CD4-positive, alpha-beta T cell (primary cell): ENCODE data around the gene RAB7B. TPM values are rescaled to one million over a fixed set of nuclear protein-coding genes. Genes with fewer than 3 reads are reported as not detected.

Experiments used
- ATAC-seq: fragments of 200-7000 bp; cut with Tn5 transposase; one replicate; pipeline ENCODE4 v1.10.0; 2022; ENCODE audit warnings: mild to moderate bottlenecking; ENCODE audit not compliant: poor library complexity
- CTCF ChIA-PET: fragments of 350-600 bp; sonication (Branson Sonifier 250); formaldehyde crosslinking; loops from one replicate; lab custom pipeline; 2021; ENCODE audit warnings: antibody characterized with exemption, inconsistent platforms; lab: Charles Lee
- POLR2A ChIA-PET: fragments of 350-600 bp; sonication (Branson Sonifier 250); formaldehyde crosslinking; loops from one replicate; lab custom pipeline; 2021; ENCODE audit warnings: antibody characterized with exemption, inconsistent platforms; lab: Charles Lee
- DNase-seq, 14 experiments: peaks; one replicate each; pipeline ENCODE4 v3.0.0-alpha.2; 2013 to 2020; ENCODE audit warnings: mixed read lengths in 2 of 14
- H3K27ac ChIP-seq, 2 donors: one replicate each; pipeline versions ENCODE4 v1.5.1 to v1.7.0; 2013; ENCODE audit warnings: low read length in 2 of 2, low read depth in 1 of 2, mild to moderate bottlenecking in 1 of 2
- H3K27me3 ChIP-seq, 2 experiments: 1 replicate in 1 of 2; 2 replicates in 1 of 2; pipeline versions ENCODE4 v1.6.1 to v1.7.0; 2013; ENCODE audit warnings: low read length in 2 of 2, control low read depth in 1 of 2, mild to moderate bottlenecking in 1 of 2, moderate library complexity in 1 of 2; ENCODE audit not compliant: insufficient read depth in 2 of 2, control insufficient read depth in 1 of 2
- H3K36me3 ChIP-seq: one replicate; pipeline ENCODE4 v1.6.1; 2013; ENCODE audit warnings: low read length, control low read depth; ENCODE audit not compliant: insufficient read depth
- H3K4me1 ChIP-seq: one replicate; pipeline ENCODE4 v1.6.1; 2013; ENCODE audit warnings: low read length, control low read depth; ENCODE audit not compliant: insufficient read depth
- H3K4me3 ChIP-seq: one replicate; pipeline ENCODE4 v1.5.1; 2013; ENCODE audit warnings: mild to moderate bottlenecking, low read length, moderate library complexity
- H3K9me3 ChIP-seq, 2 experiments: 1 replicate in 1 of 2; 2 replicates in 1 of 2; pipeline versions ENCODE4 v1.6.1 to v1.7.0; 2013; ENCODE audit warnings: low read length in 2 of 2, mild to moderate bottlenecking in 2 of 2, control low read depth in 1 of 2, moderate library complexity in 1 of 2; ENCODE audit not compliant: control insufficient read depth in 1 of 2, insufficient read depth in 1 of 2
- H3K27ac Mint-ChIP-seq: one replicate; pipeline ENCODE4 v1.8.0; 2020; ENCODE audit warnings: mixed read lengths
- H3K27me3 Mint-ChIP-seq: one replicate; pipeline ENCODE4 v1.8.0; 2021; ENCODE audit warnings: mixed read lengths
- H3K36me3 Mint-ChIP-seq: one replicate; pipeline ENCODE4 v1.8.0; 2021; ENCODE audit warnings: low read depth, mixed read lengths
- H3K4me1 Mint-ChIP-seq: one replicate; pipeline ENCODE4 v1.8.0; 2021; ENCODE audit warnings: low read depth, mixed read lengths
- H3K4me3 Mint-ChIP-seq: one replicate; pipeline ENCODE4 v1.8.0; 2020; ENCODE audit warnings: mild to moderate bottlenecking, mixed read lengths
- H3K9me3 Mint-ChIP-seq: one replicate; pipeline ENCODE4 v1.8.0; 2020; ENCODE audit warnings: mixed read lengths
- CTCF ChIP-seq: fragments of 200-600 bp; IDR thresholded peaks from one replicate; pipeline ENCODE4 v1.8.0; 2022; ENCODE audit warnings: antibody characterized with exemption, mild to moderate bottlenecking
- intact Hi-C, 2 experiments: fragments of 100-400 bp; cut with DNase I in 1 of 2; cut with micrococcal nuclease in 1 of 2; formaldehyde crosslinking; loops; one replicate each; pipeline versions ENCODE4 v1.15.1 to v1.9.0; 2023 to 2025; cut with DNase I, micrococcal nuclease
- total RNA-seq, 174 experiments: library from RNA in 2 of 174; stranded (reverse) in 2 of 174; gene quantifications; one replicate each; pipeline ENCODE4 v1.2.3 and lab custom pipeline; 2021 to 2026

The RAB7B gene
- total RNA-seq, 2 experiments from 2014 or later: 0.08 TPM; not detected in 1

DNA sequence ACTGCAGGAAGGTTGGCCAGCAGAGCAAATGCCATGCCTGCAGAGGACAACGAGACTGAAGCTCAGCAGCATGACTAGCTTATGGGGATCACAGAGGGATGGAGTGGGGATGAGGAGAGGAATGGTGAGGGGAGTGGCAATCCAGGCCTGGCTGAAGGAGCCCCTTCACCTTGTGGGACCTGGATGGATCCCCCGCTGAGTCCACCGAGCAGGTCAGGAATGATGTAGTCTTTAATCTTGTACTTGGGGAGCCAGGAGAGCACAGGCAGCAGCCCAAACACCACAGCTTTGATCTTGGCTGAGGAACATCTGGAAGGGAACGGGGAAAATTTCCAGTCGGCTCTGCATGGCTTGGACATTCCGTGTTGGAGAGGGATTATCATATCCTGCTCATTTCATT is 70.4 kb downstream of the RAB7B start:
- peaks cover 40% of the 10 kb centered on the region for H3K27me3 Mint-ChIP-seq
- H3K36me3 Mint-ChIP-seq: no peaks in the 10 kb centered on the region
- no peak overlapping the region for H3K27ac Mint-ChIP-seq
- ChIA-PET CTCF (interaction anchor here (1.7 kb wide), 1 partner anchor 45 kb away, joined by 4 read pairs; no protein-coding TSS in a partner anchor), POLR2A (no interaction called here)
- H3K4me1 Mint-ChIP-seq: no peaks in the 10 kb centered on the region
- Histone ChIP-seq H3K36me3 (no peaks in the 10 kb centered on the region), H3K4me3 (no peak overlapping the region), H3K27me3 (peaks cover 0 to 8% of the 10 kb centered on the region in 2 experiments), H3K4me1 (no peaks in the 10 kb centered on the region), H3K9me3 (no peaks in the 10 kb centered on the region), H3K27ac (no peak overlapping the region)
- H3K4me3 Mint-ChIP-seq: no peak overlapping the region
- DNase-seq (no peak), ATAC-seq (no peak)
- intact Hi-C loops: no loop called here
- no peaks in the 10 kb centered on the region for H3K9me3 Mint-ChIP-seq
- TF ChIP-seq CTCF: no peak

DNA sequence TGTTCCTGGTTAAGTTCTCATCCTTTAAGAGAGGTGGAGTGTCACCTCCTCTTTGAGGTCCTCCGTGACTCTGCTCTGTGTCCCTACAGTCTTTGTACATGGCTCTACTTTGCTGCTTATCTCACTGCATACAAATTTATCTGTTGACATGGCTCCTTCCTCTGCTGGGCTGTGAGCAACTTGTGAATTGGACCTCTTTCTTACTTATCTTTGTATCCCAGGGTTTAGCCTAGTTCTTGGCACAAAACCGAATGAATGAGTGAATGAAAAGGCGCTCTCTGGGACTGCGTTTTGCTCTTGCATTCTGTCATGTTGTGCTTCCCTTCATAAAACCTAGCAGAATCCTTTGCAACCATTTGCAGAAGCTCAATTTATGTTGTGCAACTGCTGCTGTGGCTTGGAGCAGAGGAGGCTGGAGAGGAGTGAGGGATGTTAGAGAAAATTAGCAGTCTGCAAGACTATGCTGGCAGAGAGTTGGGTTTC is 72.4 kb downstream of the RAB7B start:
- H3K9me3 ChIP-seq: no peaks in the 10 kb centered on the region
- no peaks in the 10 kb centered on the region for H3K36me3 Mint-ChIP-seq
- peaks cover 23% of the 10 kb centered on the region for H3K27me3 Mint-ChIP-seq
- no peak for ATAC-seq
- H3K4me3 Mint-ChIP-seq: no peak overlapping the region
- no peak overlapping the region for H3K27ac ChIP-seq
- no peak for DNase-seq
- no peaks in the 10 kb centered on the region for H3K4me1 ChIP-seq
- intact Hi-C loops: no loop called here
- CTCF ChIA-PET: no interaction called here
- POLR2A ChIA-PET: no interaction called here
- H3K9me3 Mint-ChIP-seq: no peaks in the 10 kb centered on the region
- peaks cover 0 to 12% of the 10 kb centered on the region in 2 experiments for H3K27me3 ChIP-seq
- no peaks in the 10 kb centered on the region for H3K36me3 ChIP-seq
- H3K4me1 Mint-ChIP-seq: no peaks in the 10 kb centered on the region
- no peak for TF ChIP-seq CTCF
- no peak overlapping the region for H3K27ac Mint-ChIP-seq
- H3K4me3 ChIP-seq: no peak overlapping the region

DNA sequence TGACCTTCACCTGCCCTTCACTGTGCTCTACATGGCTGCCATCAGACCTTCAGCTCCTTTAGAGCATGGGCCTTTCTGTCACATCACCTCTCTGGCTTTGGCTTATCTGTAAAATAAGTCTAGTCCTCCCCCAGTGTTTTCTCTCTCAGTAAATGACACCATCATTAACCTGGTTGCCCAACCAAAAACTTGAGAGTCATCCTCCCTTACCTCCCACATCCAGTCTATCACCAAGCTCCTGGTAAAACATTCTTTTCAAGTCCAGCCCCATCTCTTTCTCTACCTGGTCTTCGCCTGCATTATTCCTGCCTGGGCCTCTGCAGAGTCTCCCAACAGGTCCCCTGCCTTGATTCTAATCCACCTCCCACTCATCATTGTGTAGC is 73.0 kb downstream of the RAB7B start:
- TF ChIP-seq CTCF: no peak
- CTCF ChIA-PET: no interaction called here

More for the DNA sequence above, 73.0 kb downstream of the RAB7B start:
- POLR2A ChIA-PET: no interaction called here
- ATAC-seq (no peak), DNase-seq (no peak)
- no peak overlapping the region for H3K4me3 Mint-ChIP-seq
- Histone ChIP-seq H3K9me3 (no peaks in the 10 kb centered on the region), H3K36me3 (no peaks in the 10 kb centered on the region), H3K27ac (no peak overlapping the region), H3K4me1 (no peaks in the 10 kb centered on the region), H3K27me3 (peaks cover 0 to 12% of the 10 kb centered on the region in 2 experiments), H3K4me3 (no peak overlapping the region)
- H3K9me3 Mint-ChIP-seq: no peaks in the 10 kb centered on the region
- no peaks in the 10 kb centered on the region for H3K4me1 Mint-ChIP-seq
- H3K27me3 Mint-ChIP-seq: peaks cover 23% of the 10 kb centered on the region
- intact Hi-C loops: no loop called here
- H3K36me3 Mint-ChIP-seq: no peaks in the 10 kb centered on the region
- H3K27ac Mint-ChIP-seq: no peak overlapping the region
